GM19023 (cell line): ENCODE data around the gene AKT1S1.

ENCODE experiments used
- ATAC-seq: cut with Tn5 transposase; IDR thresholded peaks from one replicate; pipeline ENCODE4 v1.9.1; 2021; ENCODE audit warnings: mild to moderate bottlenecking, moderate library complexity; ENCODE audit not compliant: unreplicated experiment

AKT1S1 gene

GRCh38 chr19:49884760-49885159, 7.6 kb upstream of the AKT1S1 start:
- no peak for ATAC-seq

GRCh38 chr19:49884109-49884508, 7.0 kb upstream of the AKT1S1 start:
- no peak for ATAC-seq

DNA sequence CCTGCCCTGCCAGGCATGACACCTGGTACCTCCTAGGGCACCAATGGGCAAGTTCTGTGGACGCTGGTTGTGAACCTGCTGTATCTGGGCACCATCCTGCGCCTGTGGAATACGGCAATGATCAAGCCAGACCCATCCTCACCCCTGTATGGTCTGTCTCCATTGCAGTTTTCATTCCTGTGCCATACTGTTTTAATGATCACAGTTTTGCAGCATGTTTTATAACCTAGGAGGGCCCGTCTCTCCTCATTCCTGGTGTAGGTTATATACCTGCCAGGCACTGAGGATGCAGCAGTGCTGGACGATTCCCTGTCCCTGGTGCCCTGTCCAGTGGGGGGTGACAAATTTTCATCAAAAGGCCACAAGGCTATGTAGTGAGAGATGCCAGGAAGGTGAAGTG, 5.9 kb upstream of the AKT1S1 start:
- ATAC-seq, result no peak

DNA sequence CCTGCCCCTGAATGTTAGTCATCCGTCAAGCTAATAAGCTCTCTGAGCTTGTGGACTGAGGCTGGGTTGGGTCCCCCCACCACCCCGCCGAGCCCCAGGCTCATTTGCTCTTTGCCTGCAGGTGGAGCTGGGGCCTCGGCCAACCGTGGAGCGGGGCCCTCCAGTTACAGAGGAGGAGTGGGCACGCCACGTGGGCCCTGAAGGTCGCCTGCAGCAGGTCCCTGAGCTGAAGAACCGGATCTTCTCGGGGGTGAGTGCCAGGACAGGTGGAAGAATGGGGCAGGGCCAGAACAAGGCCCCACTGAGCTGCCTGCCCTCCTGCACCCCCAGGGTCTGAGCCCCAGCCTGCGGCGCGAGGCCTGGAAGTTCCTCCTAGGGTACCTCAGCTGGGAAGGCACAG, 5.5 kb upstream of the AKT1S1 start:
- no peak for ATAC-seq

DNA sequence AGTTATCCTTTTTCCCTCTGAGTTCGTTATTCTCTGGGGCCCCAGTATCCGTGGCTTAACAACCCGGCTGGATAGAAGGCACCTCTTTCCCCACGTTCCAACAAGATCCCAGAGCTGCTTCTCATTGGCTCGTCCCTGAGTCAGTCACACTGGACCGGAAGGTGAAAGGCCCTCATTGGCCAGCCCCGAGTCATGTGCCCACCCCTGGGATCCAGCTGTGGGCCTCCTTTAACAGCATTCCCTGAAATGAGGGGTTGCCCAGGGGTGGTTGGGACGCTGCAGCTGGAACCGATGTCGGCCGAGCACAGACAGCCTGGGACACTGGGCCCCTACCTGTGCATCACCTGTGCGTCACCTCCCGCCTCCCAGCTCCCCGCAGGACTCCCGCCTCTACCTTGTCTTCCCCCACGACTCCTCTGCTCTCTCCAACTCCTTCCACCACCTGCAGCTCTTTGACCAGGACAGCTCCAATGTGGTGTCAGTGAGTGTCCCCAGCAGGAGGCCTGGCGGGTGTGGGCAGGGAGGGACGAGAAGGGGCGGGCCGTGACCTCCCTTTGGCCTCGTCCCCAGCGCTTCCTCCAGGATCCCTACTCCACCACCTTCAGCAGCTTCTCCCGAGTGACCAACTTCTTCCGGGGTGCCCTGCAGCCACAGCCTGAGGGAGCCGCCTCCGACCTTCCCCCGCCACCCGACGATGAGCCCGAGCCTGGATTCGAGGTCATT, 4.7 kb upstream of the AKT1S1 start:
- no peak for ATAC-seq

- no peak for ATAC-seq
Measured at GRCh38 chr19:49881186-49881585, 4.0 kb upstream of the AKT1S1 start.

- no peak for ATAC-seq
Measured at GRCh38 chr19:49880162-49880869, 3.2 kb upstream of the AKT1S1 start.

- ATAC-seq, result no peak
Measured at GRCh38 chr19:49879243-49879963, 2.2 kb upstream of the AKT1S1 start.

DNA sequence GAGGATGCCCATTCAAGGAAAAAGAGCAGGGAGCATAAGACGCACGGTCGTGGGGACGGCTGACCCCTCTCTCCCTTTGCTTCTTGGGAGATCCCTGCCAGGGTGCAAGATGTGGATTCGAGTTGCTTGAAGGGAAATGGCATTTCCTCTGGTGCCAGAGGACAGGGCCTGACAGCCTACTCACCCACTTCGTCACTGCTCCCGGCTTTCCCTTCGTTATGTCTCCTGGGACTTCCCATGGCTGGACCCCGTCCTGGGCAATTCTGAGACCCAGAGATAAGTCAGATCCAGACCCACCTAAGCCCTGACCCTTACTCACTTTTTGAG, 1.6 kb upstream of the AKT1S1 start:
- no peak for ATAC-seq

GRCh38 chr19:49877879-49878743, 956 bp upstream of the AKT1S1 start:
- peak; percentile 47 for ATAC-seq

DNA sequence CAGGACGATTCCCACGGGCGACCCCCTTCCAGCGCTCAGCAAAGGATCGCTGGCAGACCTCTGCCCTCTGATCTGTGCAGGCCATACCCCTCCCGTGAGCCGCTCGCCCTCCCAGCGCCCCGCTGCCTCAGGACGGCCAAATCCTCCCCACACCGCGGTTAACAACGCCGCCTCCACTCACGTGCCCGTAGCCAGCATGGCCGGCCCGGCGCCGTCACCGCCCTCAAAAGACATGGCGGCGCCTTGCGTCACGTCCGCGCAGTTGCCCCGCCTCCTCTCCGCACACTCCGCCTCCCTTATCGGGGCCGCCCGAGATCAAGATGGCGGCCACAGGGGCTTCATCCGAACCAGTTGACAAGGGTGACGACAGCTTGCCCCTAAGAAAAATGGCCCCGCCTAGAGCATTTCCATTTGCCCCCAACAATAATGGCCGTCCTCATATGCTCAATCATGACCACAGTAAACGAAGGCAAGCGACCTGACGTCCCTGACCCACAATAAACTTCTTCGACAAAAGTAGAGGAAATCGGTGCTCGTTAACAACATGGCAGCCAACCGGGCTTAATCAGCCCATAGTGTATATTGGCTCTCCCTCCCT, 634 bp downstream of the AKT1S1 start:
- peak; percentile 49 for ATAC-seq

DNA sequence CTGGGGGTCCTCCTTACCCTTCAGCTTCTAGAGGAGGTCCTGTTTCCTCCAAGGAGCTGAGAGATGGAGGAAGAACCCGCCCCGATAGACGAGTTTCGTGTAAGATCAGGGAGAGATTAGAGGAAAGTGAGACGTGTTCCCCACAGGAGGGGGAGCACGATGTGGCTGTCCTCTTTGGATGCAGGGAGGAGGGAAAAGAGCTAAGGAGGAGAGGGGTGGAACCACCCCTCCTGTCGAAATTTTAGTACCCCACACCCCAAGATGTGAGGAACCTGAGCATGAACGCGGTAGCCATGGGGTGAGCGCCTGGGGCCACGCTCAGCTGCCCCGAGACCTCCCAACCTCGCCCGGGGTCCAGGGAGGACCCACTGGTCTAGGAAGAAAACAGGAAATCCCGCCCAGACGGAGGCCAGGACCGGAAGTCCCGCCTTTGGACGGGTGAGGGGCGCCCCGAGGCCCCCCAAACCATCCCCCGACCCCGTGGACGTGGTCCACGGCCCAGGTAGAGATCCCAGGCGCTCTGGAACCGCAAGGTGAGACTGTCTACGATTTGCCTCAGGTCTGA, 1.2 kb downstream of the AKT1S1 start:
- ATAC-seq, result no peak

GRCh38 chr19:49875177-49875576, 2.0 kb downstream of the AKT1S1 start:
- ATAC-seq, result no peak

- ATAC-seq, result no peak
Measured at GRCh38 chr19:49874503-49875157, 2.5 kb downstream of the AKT1S1 start.

DNA sequence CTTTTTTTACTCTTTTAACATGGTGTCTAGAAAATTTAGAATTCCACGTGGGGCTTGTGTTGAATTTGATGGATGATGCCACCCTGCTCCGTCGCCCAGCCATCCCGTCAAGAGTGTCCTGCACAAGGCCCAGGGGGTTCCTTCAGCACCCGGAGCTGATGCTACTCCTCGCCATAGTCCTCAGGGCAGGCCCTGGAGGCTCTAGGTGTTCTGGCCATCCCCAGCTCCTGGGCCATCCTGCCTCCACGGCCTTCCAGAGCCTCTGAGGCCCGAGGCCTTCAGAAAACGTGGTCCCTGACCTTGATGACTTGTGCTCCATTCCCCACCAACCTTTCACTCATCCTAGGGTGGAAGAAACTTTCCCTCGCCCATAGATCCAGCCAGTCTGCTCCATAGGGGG, 3.3 kb downstream of the AKT1S1 start:
- ATAC-seq, result no peak

- no peak for ATAC-seq
Measured at GRCh38 chr19:49873129-49873521, 4.0 kb downstream of the AKT1S1 start.

GRCh38 chr19:49872245-49873128, 4.7 kb downstream of the AKT1S1 start:
- ATAC-seq, result no peak

- no peak for ATAC-seq
Measured at GRCh38 chr19:49871349-49871985, 5.7 kb downstream of the AKT1S1 start.
